Measurements from ENCODE around the gene MOGAT3. TPM values are rescaled to one million over a fixed set of nuclear protein-coding genes. Genes with fewer than 3 reads are reported as not detected.

MOGAT3 gene
- total and polyA plus RNA-seq, 9 of the 15 experiments (the other 6 are each of a cell fraction or from before 2014, with no cell fraction given) = 0.07 to 0.17 (median 0.13) TPM; not detected in 6

DNA sequence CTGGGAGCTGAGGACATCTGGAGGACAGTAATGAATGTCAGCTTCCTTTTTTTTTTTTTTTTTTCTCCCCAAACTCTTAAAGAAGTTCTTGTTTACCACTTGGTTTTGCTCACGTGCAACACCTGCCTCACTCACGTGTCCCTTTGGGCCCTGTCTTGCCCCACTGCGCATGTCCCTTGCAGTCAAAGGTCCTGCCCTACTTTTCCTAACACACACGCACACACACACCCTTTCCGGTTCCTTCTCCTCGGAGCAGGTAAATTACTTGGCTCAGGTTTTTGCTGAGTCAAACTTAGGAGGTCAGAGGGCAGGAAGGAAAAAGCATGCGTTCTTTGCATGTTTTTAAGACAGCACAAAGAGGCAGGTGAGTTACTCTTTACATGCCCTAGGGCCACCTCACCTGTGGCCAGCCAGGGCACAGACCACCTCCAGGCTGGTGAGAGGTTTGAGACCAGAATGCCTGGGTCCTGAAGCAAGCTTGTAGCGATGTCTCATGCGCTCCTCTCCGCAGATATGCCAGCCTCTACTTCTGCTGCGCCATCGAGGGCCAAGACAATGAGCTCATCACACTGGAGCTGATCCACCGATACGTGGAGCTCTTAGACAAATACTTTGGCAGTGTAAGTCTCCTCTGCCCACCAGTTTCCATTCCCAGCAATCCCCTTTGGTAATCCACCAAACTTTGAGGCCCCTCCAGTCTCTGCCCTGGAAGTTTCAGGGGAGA, 43.8 kb downstream of the MOGAT3 start (continued):
- TF ChIP-seq ZNF76 (CRISPR knock-in tag; IDR thresholded peaks at IDR 0.05; ENCODE audit: borderline replicate concordance) (no peak), PTRF (tag; IDR thresholded peaks at IDR 0.05) (no peak), NFXL1 (CRISPR knock-in tag; IDR thresholded peaks at IDR 0.05) (no peak), BCOR (IDR thresholded peaks at IDR 0.05) (no peak), CHD7 (IDR thresholded peaks at IDR 0.05; ENCODE audit: low read depth, low read length) (no peak), FOXK2 (conservative IDR thresholded peaks at IDR 0.05 in 1 of 2, IDR thresholded peaks at IDR 0.05 in 1 of 2; ENCODE audit: low read depth in 2 of 2) (peak; percentile 93 to 95), STAT5B (CRISPR knock-in tag; IDR thresholded peaks at IDR 0.05) (no peak), ZNF668 (CRISPR knock-in tag; IDR thresholded peaks at IDR 0.05) (no peak), PCBP1 (IDR thresholded peaks at IDR 0.05; ENCODE audit: low read depth, low read length, poor library complexity, severe bottlenecking) (no peak), TAF15 (IDR thresholded peaks at IDR 0.05; ENCODE audit: low read depth, low read length) (no peak), ZNF644 (tag; IDR thresholded peaks at IDR 0.05; ENCODE audit: low read depth) (no peak), ZNF717 (CRISPR knock-in tag; IDR thresholded peaks at IDR 0.05) (no peak)
- TF ChIP-seq, protein P1, sequence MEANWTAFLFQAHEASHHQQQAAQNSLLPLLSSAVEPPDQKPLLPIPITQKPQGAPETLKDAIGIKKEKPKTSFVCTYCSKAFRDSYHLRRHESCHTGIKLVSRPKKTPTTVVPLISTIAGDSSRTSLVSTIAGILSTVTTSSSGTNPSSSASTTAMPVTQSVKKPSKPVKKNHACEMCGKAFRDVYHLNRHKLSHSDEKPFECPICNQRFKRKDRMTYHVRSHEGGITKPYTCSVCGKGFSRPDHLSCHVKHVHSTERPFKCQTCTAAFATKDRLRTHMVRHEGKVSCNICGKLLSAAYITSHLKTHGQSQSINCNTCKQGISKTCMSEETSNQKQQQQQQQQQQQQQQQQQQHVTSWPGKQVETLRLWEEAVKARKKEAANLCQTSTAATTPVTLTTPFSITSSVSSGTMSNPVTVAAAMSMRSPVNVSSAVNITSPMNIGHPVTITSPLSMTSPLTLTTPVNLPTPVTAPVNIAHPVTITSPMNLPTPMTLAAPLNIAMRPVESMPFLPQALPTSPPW (CRISPR knock-in tag; IDR thresholded peaks at IDR 0.05) = no peak

All from K562 (cell line).